DND-41 (cell line): ENCODE data around the gene EPAS1.

Experiments used
- CTCF ChIP-seq: IDR thresholded peaks from 2 replicates; pipeline ENCODE4 v1.5.1; 2012; ENCODE audit warnings: borderline replicate concordance, low read length, moderate library complexity, mild to moderate bottlenecking; ENCODE audit not compliant: poor library complexity, severe bottlenecking; ENCODE audit errors: extremely low read depth
- EZH2 ChIP-seq: IDR thresholded peaks from 3 replicates; pipeline ENCODE4 v1.6.1; 2012; ENCODE audit warnings: borderline replicate concordance, low read depth, mild to moderate bottlenecking, moderate library complexity, low read length, inconsistent platforms; ENCODE audit not compliant: severe bottlenecking

GRCh38 chr2:46333912-46334311 is 36.7 kb downstream of the EPAS1 start:
- TF ChIP-seq EZH2 (no peak), CTCF (no peak)
